LNCAP (cell line): ENCODE results near the gene TNRC6B.

Experiments
- CTCF ChIP-seq: fragments of 450-650 bp; IDR thresholded peaks from 2 replicates; pipeline ENCODE4 v1.5.1; 2017; ENCODE audit warnings: mild to moderate bottlenecking

Gene TNRC6B

DNA sequence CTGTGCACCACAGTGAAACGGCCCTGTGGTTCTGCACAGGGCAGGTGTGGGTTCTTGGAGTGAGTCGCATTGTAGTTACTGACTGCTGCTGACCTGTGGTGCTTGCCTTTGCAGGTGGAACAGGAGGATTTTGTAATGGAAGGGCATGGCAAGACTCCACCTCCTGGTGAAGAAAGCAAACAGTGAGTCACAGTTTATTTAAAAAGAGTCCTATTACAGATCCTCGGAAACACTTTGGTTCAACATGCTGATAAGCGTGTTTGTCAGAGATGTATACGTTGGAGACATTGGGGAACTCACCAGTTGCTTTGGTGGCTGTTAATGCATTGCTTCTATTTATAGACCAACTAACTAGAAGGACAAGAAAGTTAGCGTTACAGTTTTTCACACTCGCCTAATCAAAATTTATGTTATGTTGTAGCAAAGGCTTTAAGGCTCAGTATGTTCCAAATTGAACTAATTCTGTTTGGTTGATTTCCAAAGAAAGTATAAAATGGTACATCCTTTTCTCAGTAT lies 21.7 kb upstream of the TNRC6B start:
- no peak for TF ChIP-seq CTCF

DNA sequence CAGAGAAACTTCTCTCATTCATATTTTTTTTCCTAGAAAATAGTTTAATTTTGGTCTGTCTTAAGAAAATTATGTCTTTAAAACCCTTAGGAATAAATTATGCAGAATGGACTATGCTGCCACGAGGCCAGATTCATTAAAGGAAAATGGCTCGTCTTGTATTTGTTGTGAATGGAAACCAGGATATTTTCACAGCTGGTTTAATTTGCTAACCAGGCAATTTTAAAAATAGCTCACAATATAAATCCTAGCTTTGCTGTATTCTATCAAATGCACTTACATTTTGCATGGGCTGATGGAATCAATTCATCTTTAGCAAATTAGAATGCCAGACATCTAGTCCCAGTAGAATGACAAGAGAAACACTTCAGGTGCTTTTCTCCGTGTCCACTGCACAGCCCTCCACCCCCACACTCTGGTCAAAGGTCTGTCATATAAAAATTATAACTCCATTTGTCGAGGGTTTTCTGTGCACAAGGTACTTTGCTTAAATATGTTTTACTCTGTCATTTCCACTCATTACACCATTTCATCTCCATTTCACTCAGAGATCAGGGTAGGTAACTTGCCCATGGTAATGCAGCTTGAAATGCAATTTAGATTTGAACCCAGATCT lies 20.3 kb upstream of the TNRC6B start:
- TF ChIP-seq CTCF = no peak

GRCh38 chr22:40161194-40161593 lies 16.5 kb upstream of the TNRC6B start:
- TF ChIP-seq CTCF = no peak

GRCh38 chr22:40175611-40176244 lies 2.0 kb upstream of the TNRC6B start:
- TF ChIP-seq CTCF = no peak

DNA sequence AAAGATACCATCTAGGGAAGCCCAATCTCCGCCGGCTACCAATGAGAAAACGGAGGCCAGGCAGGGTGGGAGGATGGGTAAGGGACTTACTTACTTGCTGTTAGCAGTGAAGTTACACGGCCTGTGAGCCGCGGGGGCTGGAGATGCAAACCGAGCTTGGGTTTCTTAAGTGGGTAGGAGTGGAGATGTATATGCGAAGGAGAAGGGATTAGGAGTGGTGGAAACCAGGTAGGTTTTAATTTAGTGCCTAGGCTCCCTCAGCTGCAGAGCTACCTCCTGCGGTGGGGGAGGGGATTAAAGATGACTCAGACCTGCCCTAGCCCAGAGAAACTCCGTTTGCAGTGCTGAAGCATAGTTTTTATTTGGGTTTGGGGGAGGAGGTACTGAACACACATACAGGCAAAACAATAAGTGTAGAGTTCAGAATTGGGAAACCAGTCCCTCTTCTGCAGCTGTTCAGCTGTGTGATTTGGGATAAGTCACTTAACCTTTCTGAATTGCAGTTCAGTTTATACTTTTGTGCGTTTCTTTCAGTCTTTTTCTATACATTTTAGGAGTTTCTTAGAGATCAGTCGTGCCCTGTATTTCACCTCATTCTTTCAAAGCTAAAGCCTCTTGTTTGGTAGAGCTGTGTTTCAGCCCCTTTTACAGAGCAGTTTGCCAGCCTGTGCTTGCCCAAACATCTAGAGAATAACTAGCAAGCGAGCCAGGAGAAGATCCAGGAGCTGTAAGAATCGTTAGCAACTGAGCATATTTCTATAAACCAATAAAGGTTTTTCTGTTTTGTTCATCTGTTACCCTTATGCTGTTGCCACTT lies 596 bp upstream of the TNRC6B start:
- no peak for TF ChIP-seq CTCF

GRCh38 chr22:40178417-40179409 lies 988 bp downstream of the TNRC6B start:
- no peak for TF ChIP-seq CTCF

DNA sequence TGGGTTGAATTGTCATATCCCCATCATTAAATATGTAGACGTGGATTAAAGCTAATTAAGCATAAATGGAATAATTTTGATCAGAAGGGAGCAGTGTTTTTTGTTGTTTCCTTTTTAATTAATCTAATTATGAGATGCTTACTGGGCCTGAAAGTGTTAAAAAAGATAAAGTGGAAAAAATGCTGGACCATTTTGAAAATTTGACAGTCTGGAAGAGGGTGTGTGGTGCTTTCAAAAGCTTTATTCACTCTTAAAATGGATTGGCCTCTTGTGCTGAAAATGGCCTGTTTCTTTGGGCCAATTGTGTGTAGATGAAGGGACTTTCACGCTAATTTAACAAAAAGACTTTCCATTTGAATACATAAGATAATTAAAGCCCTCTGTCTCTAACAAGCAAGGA lies 1.8 kb downstream of the TNRC6B start:
- no peak for TF ChIP-seq CTCF
